ENCODE measurements around the gene CACNB4.
"Not testable (repeated sequence)": the region's sequence is repeated elsewhere in the genome, so short reads cannot be mapped to it uniquely, and the experiment has no call there.

The CACNB4 gene

DNA sequence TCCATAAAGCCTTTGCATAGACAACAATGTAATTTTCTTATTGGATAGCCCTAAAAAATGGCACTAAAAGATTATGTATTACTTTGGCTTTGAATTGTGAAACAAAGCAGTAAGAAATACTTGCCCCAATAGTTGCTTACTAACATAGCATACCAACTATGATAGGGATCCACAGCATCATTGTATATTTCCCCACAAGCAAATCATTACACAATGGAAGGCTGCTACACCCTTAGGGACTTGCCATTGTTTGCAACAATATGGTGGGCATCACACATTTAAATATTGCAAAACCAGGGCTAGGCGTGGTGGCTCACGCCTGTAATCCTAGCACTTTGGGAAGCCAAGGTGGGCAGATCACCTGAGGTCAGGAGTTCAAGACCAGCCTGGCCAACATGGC is 74.4 kb downstream of the CACNB4 start:
- TF ChIP-seq POLR2AphosphoS5 (IDR thresholded peaks at IDR 0.05; ENCODE audit: low read depth) = no peak
- TF ChIP-seq CTCF (IDR thresholded peaks at IDR 0.05; ENCODE audit: insufficient read depth, low read length) = no peak
- no peak for TF ChIP-seq SPI1 (IDR thresholded peaks at IDR 0.05; ENCODE audit: borderline replicate concordance, low read depth)
- no peak for TF ChIP-seq REST (IDR thresholded peaks at IDR 0.05; ENCODE audit: insufficient replicate concordance, low read depth)
- no peak for TF ChIP-seq GABPA (IDR thresholded peaks at IDR 0.05; ENCODE audit: low read depth)
- H3K27me3 ChIP-seq (ENCODE audit: insufficient read depth, poor library complexity, severe bottlenecking) = no peaks in the 10 kb centered on the region
- H3K4me3 ChIP-seq (replicated peaks; ENCODE audit: insufficient read depth, low read length) = no peak overlapping the region
- H3K27ac ChIP-seq (replicated peaks) = no peak overlapping the region
- DNase-seq (ENCODE audit: low read depth in 1 of 2, low spot score in 1 of 2) = no peak

DNA sequence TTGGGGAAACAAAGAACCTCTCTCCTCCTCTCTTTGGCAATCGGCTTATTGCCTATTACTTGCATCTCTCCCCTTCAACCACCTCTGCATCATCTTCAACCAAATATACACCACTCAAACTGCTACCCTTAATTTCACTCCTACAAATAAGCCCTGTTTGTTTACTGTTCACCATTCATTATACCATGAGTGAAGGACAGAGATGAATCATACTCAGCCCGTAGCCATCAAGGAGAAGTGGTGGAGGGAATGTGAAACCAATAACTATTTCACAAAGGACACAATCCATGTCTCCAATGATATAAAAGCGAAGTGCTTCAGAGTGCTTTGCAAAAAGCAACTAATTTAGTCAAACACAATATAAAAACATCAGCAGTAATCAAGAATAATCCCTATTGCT is 76.8 kb downstream of the CACNB4 start:
- H3K27me3 ChIP-seq (ENCODE audit: insufficient read depth, poor library complexity, severe bottlenecking) = no peaks in the 10 kb centered on the region
- H3K27ac ChIP-seq (replicated peaks) = no peak overlapping the region
- TF ChIP-seq POLR2AphosphoS5 (IDR thresholded peaks at IDR 0.05; ENCODE audit: low read depth) (no peak), GABPA (IDR thresholded peaks at IDR 0.05; ENCODE audit: low read depth) (no peak), REST (IDR thresholded peaks at IDR 0.05; ENCODE audit: insufficient replicate concordance, low read depth) (no peak), CTCF (IDR thresholded peaks at IDR 0.05; ENCODE audit: insufficient read depth, low read length) (no peak), SPI1 (IDR thresholded peaks at IDR 0.05; ENCODE audit: borderline replicate concordance, low read depth) (no peak)
- H3K4me3 ChIP-seq (replicated peaks; ENCODE audit: insufficient read depth, low read length) = no peak overlapping the region
- no peak for DNase-seq (ENCODE audit: low read depth in 1 of 2, low spot score in 1 of 2)

DNA sequence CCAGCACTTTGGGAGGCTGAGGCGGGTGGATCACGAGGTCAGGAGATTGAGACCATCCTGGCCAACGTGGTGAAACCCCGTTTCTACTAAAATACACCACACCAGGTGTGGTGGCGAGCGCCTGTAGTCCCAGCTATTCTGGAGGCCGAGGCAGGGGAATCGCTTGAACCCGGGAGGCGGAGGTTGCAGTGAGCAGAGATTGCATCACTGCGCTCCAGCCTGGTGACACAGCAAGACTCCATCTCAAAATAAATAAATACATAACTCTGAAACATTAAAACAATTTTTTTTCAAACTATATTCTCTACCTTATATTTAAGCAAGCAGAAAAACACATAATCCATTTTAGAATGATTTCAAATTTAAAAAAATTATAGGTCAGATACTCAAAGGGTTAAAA is 77.8 kb downstream of the CACNB4 start:
- H3K4me3 ChIP-seq (replicated peaks; ENCODE audit: insufficient read depth, low read length); H3K27me3 ChIP-seq (ENCODE audit: insufficient read depth, poor library complexity, severe bottlenecking); H3K27ac ChIP-seq (replicated peaks); DNase-seq (ENCODE audit: low read depth in 1 of 2, low spot score in 1 of 2): not testable (repeated sequence)

GRCh38 chr2:152019732-152020131 is 79.1 kb downstream of the CACNB4 start:
- H3K27ac ChIP-seq (replicated peaks) = no peak overlapping the region
- DNase-seq (ENCODE audit: low read depth in 1 of 2, low spot score in 1 of 2) = no peak
- no peak overlapping the region for H3K4me3 ChIP-seq (replicated peaks; ENCODE audit: insufficient read depth, low read length)
- TF ChIP-seq SPI1 (IDR thresholded peaks at IDR 0.05; ENCODE audit: borderline replicate concordance, low read depth) (peak; percentile 81; the same call in 1 of the 2 replicates), POLR2AphosphoS5 (IDR thresholded peaks at IDR 0.05; ENCODE audit: low read depth) (no peak)
- no peaks in the 10 kb centered on the region for H3K27me3 ChIP-seq (ENCODE audit: insufficient read depth, poor library complexity, severe bottlenecking)
